ENCODE measurements around the gene EEF1A2. TPM values are rescaled to one million over a fixed set of nuclear protein-coding genes. Genes with fewer than 3 reads are reported as not detected.

Gene EEF1A2
- total and polyA plus RNA-seq, 12 donors = 881 to 1,465 (median 1,307) TPM

DNA sequence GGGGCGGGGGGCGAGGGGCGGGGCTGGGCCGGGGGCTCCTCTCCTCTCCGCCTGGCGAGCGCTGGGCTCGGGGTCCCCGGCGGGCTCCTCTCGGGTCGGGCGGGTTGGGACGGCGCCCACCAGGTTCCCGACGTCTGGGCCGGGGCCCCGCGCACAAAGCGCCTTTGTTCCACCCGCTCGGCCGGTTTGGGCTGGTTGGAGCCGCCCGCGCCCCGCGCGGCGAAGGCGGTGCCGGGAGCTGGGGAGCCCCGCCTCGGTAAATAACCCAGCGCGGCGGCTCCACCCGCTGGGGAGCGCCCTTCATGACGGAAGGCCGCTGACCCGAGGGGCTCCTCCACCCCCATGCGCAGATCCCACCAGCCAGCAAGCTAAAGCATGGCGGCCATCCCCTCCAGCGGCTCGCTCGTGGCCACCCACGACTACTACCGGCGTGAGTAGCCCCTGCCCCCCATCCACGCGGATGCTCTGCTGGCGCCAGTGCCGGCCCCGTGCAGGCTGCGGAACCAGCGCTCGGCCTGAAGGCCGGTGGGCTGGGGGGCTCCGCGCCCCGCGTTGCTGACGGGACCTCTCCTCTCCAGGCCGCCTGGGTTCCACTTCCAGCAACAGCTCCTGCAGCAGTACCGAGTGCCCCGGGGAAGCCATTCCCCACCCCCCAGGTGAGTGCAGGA is 22.2 kb upstream of the EEF1A2 start:
- Histone ChIP-seq H3K9me3 (peaks cover 0 to 7% (median 0%) of the 10 kb centered on the region in 11 donors), H3K4me1 (peaks cover 14 to 39% (median 22%) of the 10 kb centered on the region in 9 donors), H3K27ac (peak overlapping the region; percentile 90 to 100 (median 96)), H3K36me3 (peaks cover 0 to 23% (median 4%) of the 10 kb centered on the region in 9 donors), H3K4me3 (peak overlapping the region; percentile 55 to 99 (median 74)), H3K27me3 (peaks cover 0 to 3% (median 0%) of the 10 kb centered on the region in 7 donors)
- peak; percentile 65 to 75 for DNase-seq
- intact Hi-C loops (cut with DNase I) = loop anchor here in 6 of 10 donors (1.0 to 10.0 kb wide), 4 partner anchors 24 to 76 kb away; no protein-coding TSS in a partner anchor
- TF ChIP-seq, protein P1, sequence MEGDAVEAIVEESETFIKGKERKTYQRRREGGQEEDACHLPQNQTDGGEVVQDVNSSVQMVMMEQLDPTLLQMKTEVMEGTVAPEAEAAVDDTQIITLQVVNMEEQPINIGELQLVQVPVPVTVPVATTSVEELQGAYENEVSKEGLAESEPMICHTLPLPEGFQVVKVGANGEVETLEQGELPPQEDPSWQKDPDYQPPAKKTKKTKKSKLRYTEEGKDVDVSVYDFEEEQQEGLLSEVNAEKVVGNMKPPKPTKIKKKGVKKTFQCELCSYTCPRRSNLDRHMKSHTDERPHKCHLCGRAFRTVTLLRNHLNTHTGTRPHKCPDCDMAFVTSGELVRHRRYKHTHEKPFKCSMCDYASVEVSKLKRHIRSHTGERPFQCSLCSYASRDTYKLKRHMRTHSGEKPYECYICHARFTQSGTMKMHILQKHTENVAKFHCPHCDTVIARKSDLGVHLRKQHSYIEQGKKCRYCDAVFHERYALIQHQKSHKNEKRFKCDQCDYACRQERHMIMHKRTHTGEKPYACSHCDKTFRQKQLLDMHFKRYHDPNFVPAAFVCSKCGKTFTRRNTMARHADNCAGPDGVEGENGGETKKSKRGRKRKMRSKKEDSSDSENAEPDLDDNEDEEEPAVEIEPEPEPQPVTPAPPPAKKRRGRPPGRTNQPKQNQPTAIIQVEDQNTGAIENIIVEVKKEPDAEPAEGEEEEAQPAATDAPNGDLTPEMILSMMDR (IDR thresholded peaks at IDR 0.05) = peak in 5 of 9 donors; percentile 5 to 38 (median 13)
- ATAC-seq = peak; percentile 17 to 72 (median 62)
- WGBS, 2 donors = 1 to 2% methylated on average over 44 to 63 of the region's 68 CpGs

DNA sequence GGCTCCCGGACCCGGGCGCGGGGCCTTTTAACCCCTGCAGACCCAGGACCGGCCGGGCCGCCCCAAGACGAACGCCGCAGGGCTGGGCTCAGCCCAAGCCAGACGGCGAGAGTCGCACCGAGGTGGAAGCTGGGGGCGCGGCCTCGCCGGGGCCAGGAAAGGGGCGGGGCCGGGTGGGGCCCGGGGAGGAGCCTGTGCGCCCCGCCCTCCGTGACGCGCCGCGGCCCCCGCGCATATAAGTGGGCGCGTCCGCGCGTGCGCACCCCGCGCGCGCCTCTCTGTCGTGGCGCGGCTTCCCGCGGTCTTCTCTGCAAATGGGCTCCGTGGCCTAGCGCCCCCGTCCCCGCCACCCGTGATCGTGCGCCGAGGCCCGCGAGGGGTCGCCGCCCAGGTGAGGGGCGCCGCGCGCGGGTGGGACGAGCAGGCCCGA is 21.6 kb upstream of the EEF1A2 start, which contains the start of gene PPDPF:
PPDPF (plus strand) TSS at position 262 of the 430 bp plus-strand sequence. CDS start 544 bp downstream, outside the sequence.
- peak; percentile 79 to 89 for DNase-seq
- 0% methylated on average over 48 to 62 of the region's 64 CpGs for WGBS, 2 donors

DNA sequence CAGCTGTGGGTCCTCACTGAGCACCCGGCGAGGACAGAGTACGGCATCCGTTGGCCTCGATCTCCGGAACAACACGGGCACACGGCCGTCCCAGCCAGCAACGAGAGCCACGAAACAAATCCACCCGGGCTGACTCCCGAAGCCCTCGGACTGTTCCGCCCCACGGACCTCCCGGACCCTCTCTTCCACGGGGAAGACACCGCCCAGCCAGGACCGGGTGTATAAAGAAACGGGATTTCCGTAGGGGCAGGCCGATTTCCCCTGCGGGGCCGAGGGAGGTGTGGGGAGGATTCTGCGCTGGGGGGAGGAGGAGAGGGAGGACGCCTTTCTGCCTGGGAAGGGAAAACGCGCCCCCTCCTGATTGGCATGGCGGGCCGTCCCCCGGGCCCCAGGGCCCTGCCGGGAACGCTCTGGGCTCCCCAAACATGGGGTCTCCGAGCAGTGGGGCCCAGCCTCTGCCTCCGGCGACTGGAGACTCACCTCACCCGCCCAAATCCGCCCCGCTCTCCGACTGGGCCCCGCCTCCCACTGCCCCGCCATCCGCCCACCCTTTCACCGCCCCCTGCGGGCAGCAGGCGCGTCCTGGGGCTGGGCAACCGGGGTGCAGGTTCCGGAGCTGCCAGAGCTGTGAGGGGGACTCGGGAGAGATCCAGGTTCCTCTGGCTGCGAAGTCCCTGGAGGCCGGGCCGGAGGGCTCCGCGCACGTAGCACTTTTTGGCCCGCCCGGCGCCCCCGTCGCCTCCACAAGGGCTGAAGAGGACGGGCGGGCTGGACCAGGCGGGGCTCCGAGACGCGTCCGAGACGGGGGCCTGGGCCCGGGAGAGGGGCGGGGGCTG is 21.0 kb upstream of the EEF1A2 start:
- DNase-seq (peak; percentile 71 to 79), ATAC-seq (peak; percentile 56 to 77 (median 66))
- intact Hi-C loops (cut with DNase I) = loop anchor here in 7 of 10 donors (1.0 to 10.0 kb wide), 6 partner anchors 23 to 78 kb away; no protein-coding TSS in a partner anchor
- Histone ChIP-seq H3K4me1 (peaks cover 14 to 39% (median 22%) of the 10 kb centered on the region in 9 donors), H3K4me3 (peak overlapping the region; percentile 55 to 99 (median 74)), H3K27me3 (peaks cover 0 to 3% (median 0%) of the 10 kb centered on the region in 7 donors), H3K27ac (peak overlapping the region; percentile 90 to 100 (median 96)), H3K9me3 (peaks cover 0 to 7% (median 0%) of the 10 kb centered on the region in 11 donors), H3K36me3 (peaks cover 0 to 23% (median 4%) of the 10 kb centered on the region in 9 donors)
- 1% methylated on average over 72 of the region's 72 CpGs for WGBS, 2 donors
- TF ChIP-seq, protein P1 (IDR thresholded peaks at IDR 0.05) = peak in 8 of 9 donors; percentile 18 to 68 (median 44)

More for the DNA sequence above, 21.6 kb upstream of the EEF1A2 start, which contains the start of gene PPDPF:
- H3K27ac ChIP-seq = peak within 1 kb of the TSS; percentile 90 to 100 (median 96)
- peaks cover 0 to 23% (median 4%) of the 10 kb centered on the region in 9 donors for H3K36me3 ChIP-seq
- peaks cover 0 to 3% (median 0%) of the 10 kb centered on the region in 7 donors for H3K27me3 ChIP-seq
- H3K4me3 ChIP-seq = peak within 1 kb of the TSS; percentile 55 to 99 (median 74)
- H3K4me1 ChIP-seq = peaks cover 14 to 39% (median 22%) of the 10 kb centered on the region in 9 donors
- ATAC-seq = peak; percentile 86 to 92 (median 91)
- intact Hi-C loops (cut with DNase I) = loop anchor here in 6 of 10 donors (1.0 to 10.0 kb wide), 4 partner anchors 23 to 76 kb away; no protein-coding TSS in a partner anchor
- peaks cover 0 to 7% (median 0%) of the 10 kb centered on the region in 11 donors for H3K9me3 ChIP-seq
- TF ChIP-seq, protein P1 (IDR thresholded peaks at IDR 0.05) = no peak

All from heart right ventricle (tissue), 16 donors.